ENCODE measurements around the gene DUT. TPM values are rescaled to one million over a fixed set of nuclear protein-coding genes. Genes with fewer than 3 reads are reported as not detected.

Gene DUT
- total and polyA plus RNA-seq, 9 of the 15 experiments (the other 6 are each of a cell fraction or from before 2014, with no cell fraction given), result 13.9 to 235 (median 94.9) TPM

- no peak for FAIRE-seq
- H3K27me3 ChIP-seq (ENCODE audit: control insufficient read depth in 2 of 2, insufficient read depth in 2 of 2, low read length in 2 of 2), result peaks cover 4 to 8% of the 10 kb centered on the region in 2 experiments; a peak in 4 of 5 replicates
- H3K36me3 ChIP-seq (ENCODE audit: control insufficient read depth, insufficient read depth, low read length), result no peaks in the 10 kb centered on the region
- no peak overlapping the region for H2AFZ ChIP-seq (ENCODE audit: low read depth, low read length)
- CTCF ChIA-PET (ENCODE audit: low intra/inter-chr PET ratio), result no interaction called here
- DNase-seq (ENCODE audit: extremely low read depth in 1 of 4, low spot score in 3 of 4), result no peak
- 3% methylated on average over 3 of the region's 3 CpGs for WGBS (ENCODE audit: insufficient coverage, low coverage, missing lambda C conversion rate)
- POLR2A ChIA-PET, result no interaction called here
- H4K20me1 ChIP-seq (replicated peaks; ENCODE audit: control insufficient read depth, insufficient read depth, low read length), result no peaks in the 10 kb centered on the region
- no peak overlapping the region for H3K4me2 ChIP-seq (ENCODE audit: insufficient read depth, low read length)
- no peaks in the 10 kb centered on the region for H3K79me2 ChIP-seq (ENCODE audit: control insufficient read depth, insufficient read depth, low read length)
- ATAC-seq, result no peak
- BruUV-seq (replicated peaks), result no TSS peak
- H3K27ac ChIP-seq (ENCODE audit: extremely low read depth, low read depth, low read length), result no peak overlapping the region
- no peaks in the 10 kb centered on the region for H3K9me1 ChIP-seq (ENCODE audit: control insufficient read depth, insufficient read depth, low read length)
- no peaks in the 10 kb centered on the region for H3K9me3 ChIP-seq (replicated peaks; ENCODE audit: control insufficient read depth, insufficient read depth, low read depth, low read length)
- no peak overlapping the region for H3K9ac ChIP-seq (ENCODE audit: insufficient read depth in 1 of 2, low read depth in 2 of 2, low read length in 2 of 2)
- intact Hi-C loops (cut with micrococcal nuclease) (no loop called here), in situ Hi-C loops (cut with MboI) (loop anchor here (25.0 kb wide), 2 partner anchors 442 to 1767 kb away; partner anchors contain the start of gene CEP152)
- peaks cover 4 to 6% of the 10 kb centered on the region in 2 experiments; a peak in 2 of 5 replicates for H3K4me1 ChIP-seq (replicated peaks in 1 of 2; ENCODE audit: control insufficient read depth in 2 of 2, insufficient read depth in 2 of 2, low read length in 2 of 2)
- H3K4me3 ChIP-seq, result no peak overlapping the region
- no peak for TF ChIP-seq NCOA2 (IDR thresholded peaks at IDR 0.05; ENCODE audit: partially characterized antibody in 2 of 2)
- no peak for TF ChIP-seq E4F1 (CRISPR knock-in tag; IDR thresholded peaks at IDR 0.05; ENCODE audit: borderline replicate concordance)
- no peak for TF ChIP-seq ZNF780A (CRISPR knock-in tag; IDR thresholded peaks at IDR 0.05)
- TF ChIP-seq HOXB6 (CRISPR knock-in tag; IDR thresholded peaks at IDR 0.05; ENCODE audit: borderline replicate concordance), result no peak
- no peak for TF ChIP-seq BRCA1 (IDR thresholded peaks at IDR 0.05)
- no peak for TF ChIP-seq BRCA1 (CRISPR knock-in tag; IDR thresholded peaks at IDR 0.05)
- no peak for TF ChIP-seq PML (IDR thresholded peaks at IDR 0.05; ENCODE audit: low read length)
- TF ChIP-seq IRF9 (tag; IDR thresholded peaks at IDR 0.05), result no peak
- TF ChIP-seq DNMT1 (IDR thresholded peaks at IDR 0.05), result no peak
- TF ChIP-seq CC2D1A (IDR thresholded peaks at IDR 0.05), result no peak
- no peak for TF ChIP-seq POU5F1 (IDR thresholded peaks at IDR 0.05; ENCODE audit: borderline replicate concordance, low read depth, low read length, partially characterized antibody)
- TF ChIP-seq ZNF785 (CRISPR knock-in tag; IDR thresholded peaks at IDR 0.05), result no peak
- no peak for TF ChIP-seq MYBL2 (IDR thresholded peaks at IDR 0.05; ENCODE audit: low read depth)
- TF ChIP-seq MYBL2 (CRISPR knock-in tag; IDR thresholded peaks at IDR 0.05; ENCODE audit: borderline replicate concordance), result no peak
- no peak for TF ChIP-seq ZNF253 (CRISPR knock-in tag; conservative IDR thresholded peaks at IDR 0.05)
These were observed 39.2 kb downstream of the DUT start for GRCh38 chr15:48370460-48370859.

Data from K562 (cell line).